ENCODE data around the gene BABAM1. TPM values are rescaled to one million over a fixed set of nuclear protein-coding genes. Genes with fewer than 3 reads are reported as not detected.

BABAM1 gene
- total and polyA plus RNA-seq, 9 of the 15 experiments (the other 6 are each of a cell fraction or from before 2014, with no cell fraction given): 14.7 to 160 (median 113) TPM

DNA sequence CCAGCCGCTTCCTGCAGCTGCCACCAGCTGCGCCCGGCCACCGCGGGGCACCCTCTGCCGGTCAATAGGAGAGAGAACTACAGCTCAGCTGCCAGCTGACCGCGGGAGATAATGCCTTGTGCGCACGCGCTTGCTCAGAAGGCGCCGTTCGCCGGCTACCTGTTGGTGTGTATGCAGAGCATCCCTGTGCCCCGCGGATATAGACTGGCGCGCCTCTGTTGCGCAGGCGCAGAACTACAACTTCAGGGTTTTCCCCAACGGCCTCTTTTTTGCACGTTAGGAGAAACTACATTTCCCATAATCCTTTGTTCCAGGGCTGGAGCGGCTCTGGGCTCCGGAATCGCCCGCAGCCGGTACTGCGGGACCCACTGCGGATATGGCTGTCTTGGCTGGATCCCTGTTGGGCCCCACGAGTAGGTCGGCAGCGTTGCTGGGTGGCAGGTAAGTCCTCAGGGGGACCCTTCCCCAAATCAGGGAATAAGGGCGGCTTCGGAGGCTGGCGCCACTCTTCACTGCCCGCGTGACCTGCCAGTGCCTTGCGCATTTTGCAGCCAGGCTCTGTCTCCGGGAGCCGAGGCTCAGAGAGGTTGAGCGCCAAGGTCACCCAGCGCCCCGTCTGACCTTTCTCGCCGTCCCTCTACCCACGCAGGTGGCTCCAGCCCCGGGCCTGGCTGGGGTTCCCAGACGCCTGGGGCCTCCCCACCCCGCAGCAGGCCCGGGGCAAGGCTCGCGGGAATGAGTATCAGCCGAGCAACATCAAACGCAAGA, 38.5 kb downstream of the BABAM1 start, which contains the start of gene MRPL34 (continued):
- TF ChIP-seq KLF13 (tag; IDR thresholded peaks at IDR 0.05; ENCODE audit: borderline replicate concordance, low read depth): no peak; the same call in 1 of the 2 replicates
- no peak for TF ChIP-seq U2AF2 (optimal IDR thresholded peaks at IDR 0.05; ENCODE audit: low read depth, low read length)
- TF ChIP-seq BRD9 (IDR thresholded peaks at IDR 0.05; ENCODE audit: low read depth, partially characterized antibody): no peak
- TF ChIP-seq FOXJ2 (tag; IDR thresholded peaks at IDR 0.05): peak; percentile 55; the same call in 1 of the 2 replicates
- TF ChIP-seq ZNF282 (CRISPR knock-in tag; IDR thresholded peaks at IDR 0.05): no peak
- peak; percentile 88 for TF ChIP-seq ZBTB17 (CRISPR knock-in tag; IDR thresholded peaks at IDR 0.05)
- peak; percentile 73; the same call in 1 of the 2 replicates for TF ChIP-seq CREB3L1 (IDR thresholded peaks at IDR 0.05; ENCODE audit: borderline replicate concordance, low read depth)
- no peak for TF ChIP-seq CUX1 (CRISPR knock-in tag; IDR thresholded peaks at IDR 0.05)
- TF ChIP-seq CTCFL (IDR thresholded peaks at IDR 0.05; ENCODE audit: borderline replicate concordance, insufficient read depth, low read depth, low read length, poor library complexity, severe bottlenecking): peak; percentile 81
- TF ChIP-seq HLTF (IDR thresholded peaks at IDR 0.05): no peak
- TF ChIP-seq, protein P1, sequence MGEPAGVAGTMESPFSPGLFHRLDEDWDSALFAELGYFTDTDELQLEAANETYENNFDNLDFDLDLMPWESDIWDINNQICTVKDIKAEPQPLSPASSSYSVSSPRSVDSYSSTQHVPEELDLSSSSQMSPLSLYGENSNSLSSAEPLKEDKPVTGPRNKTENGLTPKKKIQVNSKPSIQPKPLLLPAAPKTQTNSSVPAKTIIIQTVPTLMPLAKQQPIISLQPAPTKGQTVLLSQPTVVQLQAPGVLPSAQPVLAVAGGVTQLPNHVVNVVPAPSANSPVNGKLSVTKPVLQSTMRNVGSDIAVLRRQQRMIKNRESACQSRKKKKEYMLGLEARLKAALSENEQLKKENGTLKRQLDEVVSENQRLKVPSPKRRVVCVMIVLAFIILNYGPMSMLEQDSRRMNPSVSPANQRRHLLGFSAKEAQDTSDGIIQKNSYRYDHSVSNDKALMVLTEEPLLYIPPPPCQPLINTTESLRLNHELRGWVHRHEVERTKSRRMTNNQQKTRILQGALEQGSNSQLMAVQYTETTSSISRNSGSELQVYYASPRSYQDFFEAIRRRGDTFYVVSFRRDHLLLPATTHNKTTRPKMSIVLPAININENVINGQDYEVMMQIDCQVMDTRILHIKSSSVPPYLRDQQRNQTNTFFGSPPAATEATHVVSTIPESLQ (CRISPR knock-in tag; IDR thresholded peaks at IDR 0.05): peak; percentile 85
- TF ChIP-seq SMARCA5 (IDR thresholded peaks at IDR 0.05): 0 out of 2 replicates have a peak, but pooled peaks have one; percentile 11
- TF ChIP-seq PRMT5 (CRISPR knock-in tag; IDR thresholded peaks at IDR 0.05): no peak
- TF ChIP-seq MAZ (CRISPR knock-in tag; conservative IDR thresholded peaks at IDR 0.05 in 1 of 2, IDR thresholded peaks at IDR 0.05 in 1 of 2): peak; percentile 26 to 33
- TF ChIP-seq MYNN (IDR thresholded peaks at IDR 0.05): peak; percentile 94
- TF ChIP-seq MYNN (CRISPR knock-in tag; IDR thresholded peaks at IDR 0.05): no peak
- no peak for TF ChIP-seq YBX1 (IDR thresholded peaks at IDR 0.05)

Data from K562 (cell line).